ENCODE results near the gene ELF2. TPM values are rescaled to one million over a fixed set of nuclear protein-coding genes. Genes with fewer than 3 reads are reported as not detected.
A peak's percentile ranks its signal among the peaks of the same experiment; 100 is the strongest.
"Not testable (repeated sequence)": the region's sequence is repeated elsewhere in the genome, so short reads cannot be mapped to it uniquely, and the experiment has no call there.

ELF2 gene
- total RNA-seq, 1 experiment from 2014 or later: 36.6 TPM

DNA sequence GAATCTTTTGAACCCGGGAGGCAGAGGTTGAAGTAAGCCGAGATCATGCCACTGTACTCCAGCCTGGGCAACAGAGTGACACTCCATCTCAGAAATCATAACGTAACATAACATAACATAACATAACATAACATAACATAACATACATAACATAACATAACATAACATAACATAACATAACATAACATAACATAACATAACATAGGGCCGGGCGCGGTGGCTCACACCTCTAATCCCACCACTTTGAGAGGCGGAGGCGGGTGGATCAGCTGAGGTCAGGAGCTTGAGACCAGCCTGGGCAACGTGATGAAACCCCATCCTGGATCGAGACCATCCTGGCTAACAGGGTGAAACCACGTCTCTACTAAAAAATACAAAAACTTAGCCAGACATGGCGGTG is 84.7 kb downstream of the ELF2 start:
- no peak for DNase-seq (ENCODE audit: low spot score)
- in situ Hi-C loops (cut with HindIII; ENCODE audit: low sequenced_read_pairs): no loop called here

DNA sequence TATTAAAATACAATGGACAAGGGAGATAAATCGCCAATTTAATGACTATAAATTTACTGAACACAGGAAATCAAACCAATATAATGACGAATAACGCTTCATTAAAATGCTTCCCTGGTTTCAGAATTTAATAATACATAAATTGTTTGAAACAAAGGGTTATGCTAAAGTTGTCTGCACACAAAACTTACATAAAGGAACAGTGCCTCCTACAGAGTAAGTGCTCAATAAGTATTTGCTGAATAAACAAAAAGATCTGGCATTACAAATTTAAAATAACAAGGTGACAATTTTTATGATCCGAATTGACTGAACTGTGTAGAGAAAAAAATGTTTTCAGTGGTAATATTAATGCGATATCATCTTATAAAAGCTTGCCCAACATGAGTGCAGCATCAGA is 91.9 kb downstream of the ELF2 start:
- in situ Hi-C loops (cut with HindIII; ENCODE audit: low sequenced_read_pairs): no loop called here
- no peak for DNase-seq (ENCODE audit: low spot score)

DNA sequence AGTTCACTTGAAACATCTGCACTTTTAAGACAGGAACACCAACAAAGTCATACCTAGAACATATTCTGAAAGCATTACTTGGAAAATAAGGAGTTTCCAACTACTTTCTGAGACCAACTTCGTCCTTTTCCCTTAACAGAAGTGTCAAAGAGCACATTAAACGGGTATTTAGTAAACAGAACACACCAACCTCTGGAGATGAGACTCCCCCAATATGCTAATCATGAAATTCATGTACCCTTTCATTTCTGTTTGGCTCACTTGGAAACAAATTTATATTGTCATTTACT is 92.3 kb downstream of the ELF2 start:
- in situ Hi-C loops (cut with HindIII; ENCODE audit: low sequenced_read_pairs): no loop called here
- DNase-seq (ENCODE audit: low spot score): no peak

- peak; percentile 87 for DNase-seq (ENCODE audit: low spot score)
- in situ Hi-C loops (cut with HindIII; ENCODE audit: low sequenced_read_pairs): no loop called here
Observed at GRCh38 chr4:139083956-139084803, 92.8 kb downstream of the ELF2 start.

DNA sequence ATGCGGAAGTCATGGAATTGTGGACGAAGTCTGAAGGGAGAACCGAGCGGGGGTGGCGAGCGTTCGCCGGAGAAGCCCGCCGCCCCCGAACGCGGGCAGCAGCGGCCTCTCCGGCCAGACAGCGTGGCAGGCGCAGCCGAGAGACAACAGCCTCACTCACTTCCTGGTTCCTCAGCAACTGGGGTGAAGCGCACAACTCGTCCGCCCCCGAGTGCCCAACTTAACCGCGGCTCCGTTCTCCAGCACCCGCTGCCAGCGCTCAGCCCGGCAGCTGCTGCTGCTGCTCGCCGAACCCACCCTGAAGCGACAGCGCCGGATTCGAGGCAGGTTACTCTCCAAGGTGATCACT is 93.4 kb downstream of the ELF2 start:
- peak; percentile 57 for DNase-seq (ENCODE audit: low spot score)
- in situ Hi-C loops (cut with HindIII; ENCODE audit: low sequenced_read_pairs): no loop called here

- peak; percentile 99 for DNase-seq (ENCODE audit: low spot score)
- in situ Hi-C loops (cut with HindIII; ENCODE audit: low sequenced_read_pairs): no loop called here
Observed at GRCh38 chr4:139082750-139083606, 94.0 kb downstream of the ELF2 start.

DNA sequence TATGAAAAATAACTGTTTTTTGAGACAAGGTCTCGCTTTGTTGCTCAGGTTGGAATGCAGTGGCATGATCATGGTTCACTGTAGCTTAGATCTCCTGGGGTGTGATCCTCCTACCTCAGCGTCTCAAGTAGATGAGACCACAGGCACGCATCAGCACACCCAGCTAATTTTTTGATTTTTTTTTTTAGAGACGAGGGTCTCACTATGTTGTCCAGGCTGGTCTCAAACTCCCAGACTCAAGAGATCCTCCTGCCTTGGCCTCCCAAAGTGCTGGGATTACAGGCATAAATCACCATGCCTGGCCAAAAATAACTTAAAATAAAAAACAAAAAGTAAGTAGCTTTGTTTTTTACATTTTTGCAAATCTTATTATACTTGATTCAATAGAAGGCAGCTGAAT is 98.1 kb downstream of the ELF2 start:
- in situ Hi-C loops (cut with HindIII; ENCODE audit: low sequenced_read_pairs): no loop called here
- no peak for DNase-seq (ENCODE audit: low spot score)

- in situ Hi-C loops (cut with HindIII; ENCODE audit: low sequenced_read_pairs): no loop called here
- no peak for DNase-seq (ENCODE audit: low spot score)
Observed at GRCh38 chr4:139077567-139078355, 99.3 kb downstream of the ELF2 start.

DNA sequence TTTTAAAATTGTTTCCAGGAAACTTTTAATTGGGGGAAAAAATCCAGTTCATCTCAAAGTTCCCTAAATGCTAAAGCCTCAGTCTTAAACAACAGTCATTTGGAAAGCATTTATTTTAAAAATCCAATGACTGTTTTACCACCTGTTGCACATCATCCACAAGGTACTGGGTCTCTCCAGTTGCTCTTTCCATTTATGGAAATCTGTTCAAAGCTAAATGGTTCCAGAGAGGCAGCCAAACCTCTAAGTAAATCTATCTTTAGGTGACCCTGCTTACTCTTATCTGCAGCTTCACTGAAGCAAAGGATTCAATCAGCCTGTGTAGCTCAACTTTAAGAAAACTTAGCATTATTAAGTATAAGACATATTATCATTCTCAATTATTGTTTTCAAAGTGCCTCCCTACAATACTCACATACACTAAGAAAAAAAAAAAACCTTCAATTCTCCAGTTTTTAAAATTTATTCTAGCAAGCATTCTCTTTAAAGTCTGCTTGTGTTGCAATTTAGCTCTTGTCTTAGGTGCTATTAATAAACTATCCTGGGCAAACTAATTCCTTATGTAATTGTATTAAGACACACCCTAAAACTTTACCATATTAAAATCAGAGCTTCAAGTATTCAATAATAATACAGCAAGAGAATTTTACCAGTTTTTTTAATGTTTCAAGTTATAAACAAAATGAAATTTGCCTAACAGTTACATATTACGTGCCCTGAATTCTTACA is 100.8 kb downstream of the ELF2 start:
- DNase-seq (ENCODE audit: low spot score): no peak
- in situ Hi-C loops (cut with HindIII; ENCODE audit: low sequenced_read_pairs): no loop called here

DNA sequence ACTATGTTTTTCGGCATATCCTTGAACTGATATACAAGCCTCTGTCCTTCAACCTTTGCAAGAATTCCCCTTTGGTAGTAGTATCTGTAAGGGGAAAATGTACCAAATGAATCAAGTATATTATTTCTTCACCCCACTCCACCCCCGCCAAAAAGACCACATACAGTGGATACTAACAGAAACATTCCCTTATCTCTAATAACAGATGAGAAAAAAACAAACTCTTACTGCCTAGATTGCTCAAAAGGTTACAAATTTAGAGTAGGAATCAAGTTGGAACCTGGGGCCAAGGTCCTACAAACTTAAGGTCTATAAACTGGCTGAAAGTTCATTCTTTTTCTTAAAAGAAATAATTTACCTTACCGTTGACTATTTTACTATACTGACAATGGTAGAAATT is 116.4 kb downstream of the ELF2 start:
- in situ Hi-C loops (cut with HindIII; ENCODE audit: low sequenced_read_pairs): no loop called here
- no peak for DNase-seq (ENCODE audit: low spot score)

GRCh38 chr4:139059026-139059425 is 118.0 kb downstream of the ELF2 start:
- DNase-seq (ENCODE audit: low spot score); in situ Hi-C loops (cut with HindIII; ENCODE audit: low sequenced_read_pairs): not testable (repeated sequence)

GRCh38 chr4:139054791-139055505 is 122.1 kb downstream of the ELF2 start:
- DNase-seq (ENCODE audit: low spot score): no peak
- in situ Hi-C loops (cut with HindIII; ENCODE audit: low sequenced_read_pairs): no loop called here

DNA sequence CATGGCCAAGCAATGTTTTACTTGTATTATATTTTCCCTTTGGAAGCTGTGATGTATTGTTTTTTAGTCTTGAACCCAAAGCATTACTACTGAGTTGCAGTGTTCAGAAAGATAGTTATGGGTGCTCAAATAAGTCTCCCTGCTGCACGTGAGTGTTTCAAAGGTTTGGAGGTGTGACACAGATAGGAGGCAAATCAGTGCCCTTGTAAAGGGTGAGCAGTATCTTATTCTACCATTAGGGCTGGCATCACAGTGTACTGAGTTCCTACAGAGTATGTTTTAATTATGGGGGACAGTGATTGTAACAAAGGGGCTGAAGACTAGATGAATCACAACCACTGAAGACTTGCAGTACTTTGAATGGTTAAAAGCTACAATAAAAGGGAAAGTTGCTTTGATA is 123.1 kb downstream of the ELF2 start:
- DNase-seq (ENCODE audit: low spot score): no peak
- in situ Hi-C loops (cut with HindIII; ENCODE audit: low sequenced_read_pairs): no loop called here

DNA sequence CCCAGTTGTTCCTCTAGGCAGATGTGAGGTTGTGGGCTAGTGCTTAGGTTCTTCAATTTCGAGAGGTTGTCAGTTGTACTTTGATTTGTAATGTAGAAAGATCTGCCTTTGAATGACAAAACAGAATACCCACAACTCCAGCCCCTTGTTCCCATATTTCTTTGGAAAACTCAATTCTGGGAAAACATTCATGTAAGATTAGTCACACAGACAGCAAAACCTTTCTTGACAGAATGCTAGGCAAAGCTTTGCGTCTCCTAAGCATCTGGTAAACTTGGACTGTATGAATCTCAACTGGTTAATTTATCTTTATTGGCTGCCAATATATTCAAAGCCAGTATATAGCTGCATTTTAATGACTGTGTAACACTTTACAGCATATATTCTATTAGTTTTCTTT is 126.6 kb downstream of the ELF2 start:
- no peak for DNase-seq (ENCODE audit: low spot score)
- in situ Hi-C loops (cut with HindIII; ENCODE audit: low sequenced_read_pairs): no loop called here

GRCh38 chr4:139048026-139048425 is 129.0 kb downstream of the ELF2 start:
- no peak for DNase-seq (ENCODE audit: low spot score)
- in situ Hi-C loops (cut with HindIII; ENCODE audit: low sequenced_read_pairs): no loop called here

GRCh38 chr4:139044291-139044690 is 132.7 kb downstream of the ELF2 start:
- DNase-seq (ENCODE audit: low spot score): no peak
- in situ Hi-C loops (cut with HindIII; ENCODE audit: low sequenced_read_pairs): no loop called here

DNA sequence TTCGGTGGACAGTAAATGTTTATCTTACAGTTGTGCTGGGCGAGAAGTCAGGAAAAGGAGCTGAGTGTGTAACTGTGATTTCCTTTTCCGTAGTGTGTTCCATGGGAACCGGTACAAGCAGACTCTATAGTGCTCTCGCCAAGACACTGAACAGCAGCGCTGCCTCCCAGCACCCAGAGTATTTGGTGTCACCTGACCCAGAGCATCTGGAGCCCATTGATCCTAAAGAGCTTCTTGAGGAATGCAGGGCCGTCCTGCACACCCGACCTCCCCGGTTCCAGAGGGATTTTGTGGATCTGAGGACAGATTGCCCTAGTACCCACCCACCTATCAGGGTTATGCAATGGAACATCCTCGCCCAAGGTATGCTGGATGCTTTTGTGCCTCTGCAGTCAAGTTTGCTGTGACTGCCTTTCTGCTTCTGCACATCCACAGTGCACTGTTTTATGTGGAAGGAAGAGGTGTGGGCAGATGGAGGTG is 134.0 kb downstream of the ELF2 start:
- in situ Hi-C loops (cut with HindIII; ENCODE audit: low sequenced_read_pairs): no loop called here
- no peak for DNase-seq (ENCODE audit: low spot score)

DNA sequence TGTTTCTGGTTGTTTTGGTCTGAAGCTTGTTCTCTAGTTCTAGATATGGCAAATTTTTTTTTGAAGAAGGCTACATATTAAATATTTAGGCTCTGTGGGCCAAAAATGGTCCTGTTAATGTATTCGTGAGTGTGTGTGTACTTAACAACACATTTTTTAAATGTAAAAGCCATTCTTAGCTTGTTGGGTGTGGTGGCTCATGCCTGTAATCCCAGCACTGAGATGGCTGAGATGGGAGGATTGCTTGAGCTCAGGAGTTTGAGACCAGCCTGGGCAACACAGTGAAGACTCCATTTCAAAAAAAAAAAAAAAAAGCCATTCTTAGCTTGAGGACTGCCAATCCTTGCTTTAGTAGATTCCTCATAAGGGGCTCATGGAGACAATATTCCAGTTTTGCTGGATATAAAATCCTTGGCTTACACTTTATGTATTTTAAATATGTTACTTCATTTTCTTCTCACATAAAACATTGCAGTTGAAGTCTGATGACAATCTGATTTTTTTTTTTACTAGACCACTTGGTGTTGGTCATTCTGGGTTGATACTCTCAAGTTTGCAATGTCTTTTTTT is 138.1 kb downstream of the ELF2 start:
- in situ Hi-C loops (cut with HindIII; ENCODE audit: low sequenced_read_pairs): no loop called here
- no peak for DNase-seq (ENCODE audit: low spot score)
